Measurements from ENCODE around the gene CERT1. TPM values are rescaled to one million over a fixed set of nuclear protein-coding genes. Genes with fewer than 3 reads are reported as not detected.
"Not testable (repeated sequence)": the region's sequence is repeated elsewhere in the genome, so short reads cannot be mapped to it uniquely, and the experiment has no call there.

Gene CERT1
- total RNA-seq, 1 experiment from 2014 or later, result 30.0 TPM

DNA sequence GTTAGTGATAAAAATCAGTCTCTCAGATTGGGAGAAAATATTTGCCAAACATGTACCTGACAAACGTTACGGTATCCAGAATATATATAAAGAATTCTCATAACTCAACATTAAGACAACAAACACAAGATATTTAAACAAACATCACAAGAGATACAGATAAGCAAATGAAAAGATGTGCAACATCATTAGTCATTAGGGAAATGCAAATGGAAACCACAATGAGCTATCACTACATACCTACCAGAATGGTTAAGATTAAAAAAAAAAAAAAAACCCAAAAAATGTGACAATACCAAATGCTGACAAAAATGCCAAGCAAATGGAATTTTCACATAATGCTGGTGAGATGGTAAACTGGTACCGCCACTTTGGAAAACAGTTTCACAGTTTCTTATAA lies 15.4 kb downstream of the CERT1 start:
- no peak for DNase-seq (ENCODE audit: low spot score)
- H3K27me3 ChIP-seq (replicated peaks; ENCODE audit: insufficient read depth, low read depth, low read length, poor library complexity), result no peaks in the 10 kb centered on the region
- intact Hi-C loops (cut with micrococcal nuclease; ENCODE audit: unreplicated experiment), result no loop called here
- H3K4me3 ChIP-seq (ENCODE audit: low read depth, low read length, poor library complexity, severe bottlenecking), result no peak overlapping the region
- BruUV-seq (replicated peaks), result no TSS peak
- ChIA-PET CTCF (no interaction called here), POLR2A (ENCODE audit: low non-redundant PET) (no interaction called here)
- H3K9me3 ChIP-seq (ENCODE audit: low read depth, low read length, poor library complexity, severe bottlenecking), result no peaks in the 10 kb centered on the region
- TF ChIP-seq CTCF (conservative IDR thresholded peaks at IDR 0.05; ENCODE audit: low read depth, low read length), result no peak
- TF ChIP-seq EZH2 (IDR thresholded peaks at IDR 0.05; ENCODE audit: borderline replicate concordance, low read depth, low read length, poor library complexity, severe bottlenecking), result no peak
- H3K36me3 ChIP-seq (ENCODE audit: insufficient read depth, low read length, poor library complexity, severe bottlenecking), result peaks cover 2% of the 10 kb centered on the region
- no peaks in the 10 kb centered on the region for H3K4me1 ChIP-seq (ENCODE audit: insufficient read depth, low read length, poor library complexity, severe bottlenecking)
- H3K27ac ChIP-seq (ENCODE audit: low read depth, low read length, poor library complexity, severe bottlenecking), result no peak overlapping the region

DNA sequence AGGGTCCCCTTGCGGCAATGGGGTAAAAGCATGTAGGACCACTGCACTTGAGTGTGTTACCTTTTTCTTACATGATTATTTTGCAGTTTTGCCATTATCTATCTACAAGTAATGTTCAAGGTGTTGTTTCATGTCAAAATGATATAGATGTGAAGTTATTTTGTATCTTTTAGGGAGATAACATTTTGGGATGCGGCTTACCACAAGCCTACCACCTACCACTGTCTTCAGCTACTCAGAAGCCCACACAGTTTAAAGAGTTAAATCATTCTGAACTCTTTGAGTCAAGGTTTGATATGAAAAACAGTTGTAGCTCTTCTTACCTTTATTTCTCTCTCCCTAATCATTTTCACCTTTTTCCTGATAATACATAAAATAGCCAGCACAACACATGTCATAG lies 19.8 kb downstream of the CERT1 start:
- no peaks in the 10 kb centered on the region for H3K36me3 ChIP-seq (ENCODE audit: insufficient read depth, low read length, poor library complexity, severe bottlenecking)
- no TSS peak for BruUV-seq (replicated peaks)
- TF ChIP-seq CTCF (conservative IDR thresholded peaks at IDR 0.05; ENCODE audit: low read depth, low read length) (no peak), EZH2 (IDR thresholded peaks at IDR 0.05; ENCODE audit: borderline replicate concordance, low read depth, low read length, poor library complexity, severe bottlenecking) (no peak)
- peaks cover 12% of the 10 kb centered on the region for H3K9me3 ChIP-seq (ENCODE audit: low read depth, low read length, poor library complexity, severe bottlenecking)
- no peaks in the 10 kb centered on the region for H3K27me3 ChIP-seq (replicated peaks; ENCODE audit: insufficient read depth, low read depth, low read length, poor library complexity)
- intact Hi-C loops (cut with micrococcal nuclease; ENCODE audit: unreplicated experiment), result no loop called here
- DNase-seq (ENCODE audit: low spot score), result no peak
- ChIA-PET CTCF (no interaction called here), POLR2A (ENCODE audit: low non-redundant PET) (no interaction called here)
- no peak overlapping the region for H3K4me3 ChIP-seq (ENCODE audit: low read depth, low read length, poor library complexity, severe bottlenecking)
- H3K4me1 ChIP-seq (ENCODE audit: insufficient read depth, low read length, poor library complexity, severe bottlenecking), result no peaks in the 10 kb centered on the region
- H3K27ac ChIP-seq (ENCODE audit: low read depth, low read length, poor library complexity, severe bottlenecking), result no peak overlapping the region

- H3K4me1 ChIP-seq (ENCODE audit: insufficient read depth, low read length, poor library complexity, severe bottlenecking); intact Hi-C loops (cut with micrococcal nuclease; ENCODE audit: unreplicated experiment); CTCF ChIA-PET; H3K4me3 ChIP-seq (ENCODE audit: low read depth, low read length, poor library complexity, severe bottlenecking); H3K27me3 ChIP-seq (replicated peaks; ENCODE audit: insufficient read depth, low read depth, low read length, poor library complexity); BruUV-seq (replicated peaks); POLR2A ChIA-PET (ENCODE audit: low non-redundant PET); H3K27ac ChIP-seq (ENCODE audit: low read depth, low read length, poor library complexity, severe bottlenecking); DNase-seq (ENCODE audit: low spot score); H3K36me3 ChIP-seq (ENCODE audit: insufficient read depth, low read length, poor library complexity, severe bottlenecking): not testable (repeated sequence)
- H3K9me3 ChIP-seq (ENCODE audit: low read depth, low read length, poor library complexity, severe bottlenecking), result peaks cover 17% of the 10 kb centered on the region
Measured at GRCh38 chr5:75489847-75490246, 21.6 kb downstream of the CERT1 start.

- no peak overlapping the region for H3K4me3 ChIP-seq (ENCODE audit: low read depth, low read length, poor library complexity, severe bottlenecking)
- POLR2A ChIA-PET (ENCODE audit: low non-redundant PET), result no interaction called here
- no peaks in the 10 kb centered on the region for H3K36me3 ChIP-seq (ENCODE audit: insufficient read depth, low read length, poor library complexity, severe bottlenecking)
- CTCF ChIA-PET, result no interaction called here
- no peak for DNase-seq (ENCODE audit: low spot score)
- no peaks in the 10 kb centered on the region for H3K4me1 ChIP-seq (ENCODE audit: insufficient read depth, low read length, poor library complexity, severe bottlenecking)
- TF ChIP-seq CTCF (conservative IDR thresholded peaks at IDR 0.05; ENCODE audit: low read depth, low read length), result no peak
- no peak for TF ChIP-seq EZH2 (IDR thresholded peaks at IDR 0.05; ENCODE audit: borderline replicate concordance, low read depth, low read length, poor library complexity, severe bottlenecking)
- H3K27me3 ChIP-seq (replicated peaks; ENCODE audit: insufficient read depth, low read depth, low read length, poor library complexity), result no peaks in the 10 kb centered on the region
- intact Hi-C loops (cut with micrococcal nuclease; ENCODE audit: unreplicated experiment), result no loop called here
- BruUV-seq (replicated peaks), result no TSS peak
- peaks cover 17% of the 10 kb centered on the region for H3K9me3 ChIP-seq (ENCODE audit: low read depth, low read length, poor library complexity, severe bottlenecking)
- no peak overlapping the region for H3K27ac ChIP-seq (ENCODE audit: low read depth, low read length, poor library complexity, severe bottlenecking)
Measured at GRCh38 chr5:75484605-75485004, 26.8 kb downstream of the CERT1 start.
